Liver (tissue), 9 donors: ENCODE data around the gene RGS3. TPM values are rescaled to one million over a fixed set of nuclear protein-coding genes. Genes with fewer than 3 reads are reported as not detected.

Source experiments
- DNase-seq: peaks from one replicate; pipeline ENCODE4 v3.0.0-alpha.2; 2017; ENCODE audit warnings: low spot score
- H3K27ac ChIP-seq, 2 donors: one replicate each; pipeline ENCODE4 v1.7.0; 2013; ENCODE audit warnings: inconsistent platforms in 2 of 2, low read length in 2 of 2, control low read depth in 1 of 2, low read depth in 1 of 2, mild to moderate bottlenecking in 1 of 2
- H3K27me3 ChIP-seq, 4 donors: one replicate each; pipeline versions ENCODE4 v1.6.1 to v1.7.0; 2013; ENCODE audit warnings: low read length in 3 of 4, inconsistent platforms in 1 of 4, mild to moderate bottlenecking in 1 of 4, moderate library complexity in 1 of 4; ENCODE audit not compliant: control insufficient read depth in 4 of 4, insufficient read depth in 4 of 4
- H3K36me3 ChIP-seq, 4 donors: one replicate each; pipeline versions ENCODE4 v1.6.1 to v1.7.0; 2013; ENCODE audit warnings: low read length in 3 of 4, mild to moderate bottlenecking in 3 of 4, low read depth in 1 of 4, moderate library complexity in 1 of 4; ENCODE audit not compliant: control insufficient read depth in 4 of 4, insufficient read depth in 3 of 4
- H3K4me1 ChIP-seq, 4 donors: one replicate each; pipeline versions ENCODE4 v1.6.1 to v1.7.0; 2013; ENCODE audit warnings: low read length in 3 of 4, mild to moderate bottlenecking in 3 of 4, moderate library complexity in 1 of 4; ENCODE audit not compliant: control insufficient read depth in 4 of 4, insufficient read depth in 4 of 4
- H3K4me3 ChIP-seq, 3 donors: one replicate each; pipeline versions ENCODE4 v1.6.1 to v1.7.0; 2013; ENCODE audit warnings: low read length in 3 of 3, control low read depth in 1 of 3, low read depth in 1 of 3, mild to moderate bottlenecking in 1 of 3
- H3K9ac ChIP-seq, 2 donors: one replicate each; pipeline ENCODE4 v1.7.0; 2013; ENCODE audit warnings: low read length in 2 of 2, mild to moderate bottlenecking in 2 of 2, moderate library complexity in 2 of 2, control low read depth in 1 of 2, low read depth in 1 of 2
- H3K9me3 ChIP-seq, 4 donors: one replicate each; pipeline versions ENCODE4 v1.6.1 to v1.7.0; 2013; ENCODE audit warnings: low read length in 3 of 4; ENCODE audit not compliant: control insufficient read depth in 4 of 4
- ATF3 ChIP-seq: IDR thresholded peaks from 2 replicates; pipeline ENCODE4 v1.6.1; 2016; ENCODE audit warnings: antibody characterized with exemption
- EGR1 ChIP-seq, 2 donors: IDR thresholded peaks; 2 replicates each; pipeline ENCODE4 v1.6.1; 2016 to 2018; ENCODE audit warnings: antibody characterized with exemption in 2 of 2, low read depth in 2 of 2
- FOXA1 ChIP-seq: IDR thresholded peaks from 2 replicates; pipeline ENCODE4 v1.6.1; 2016; ENCODE audit warnings: antibody characterized with exemption
- FOXA2 ChIP-seq: IDR thresholded peaks from 2 replicates; pipeline ENCODE4 v1.6.1; 2016; ENCODE audit warnings: antibody characterized with exemption
- GABPA ChIP-seq, 2 donors: IDR thresholded peaks in 1 of 2; conservative IDR thresholded peaks in 1 of 2; 2 replicates each; pipeline ENCODE4 v1.6.1; 2016; ENCODE audit warnings: antibody characterized with exemption in 2 of 2, mild to moderate bottlenecking in 1 of 2, moderate library complexity in 1 of 2
- HNF4A ChIP-seq, 2 donors: conservative IDR thresholded peaks; 2 replicates each; pipeline ENCODE4 v1.6.1; 2016; ENCODE audit warnings: antibody characterized with exemption in 2 of 2, mild to moderate bottlenecking in 2 of 2
- HNF4G ChIP-seq: IDR thresholded peaks from 2 replicates; pipeline ENCODE4 v1.6.1; 2016; ENCODE audit warnings: antibody characterized with exemption
- JUND ChIP-seq, 2 donors: IDR thresholded peaks; 2 replicates each; pipeline ENCODE4 v1.6.1; 2016; ENCODE audit warnings: antibody characterized with exemption in 2 of 2
- MAX ChIP-seq: IDR thresholded peaks from 2 replicates; pipeline ENCODE4 v1.6.1; 2016; ENCODE audit warnings: antibody characterized with exemption
- NR2F2 ChIP-seq: IDR thresholded peaks from 2 replicates; pipeline ENCODE4 v1.6.1; 2016; ENCODE audit warnings: antibody characterized with exemption
- RAD21 ChIP-seq, 2 donors: IDR thresholded peaks; 2 replicates each; pipeline ENCODE4 v1.6.1; 2016; ENCODE audit warnings: antibody characterized with exemption in 2 of 2, mild to moderate bottlenecking in 2 of 2
- RXRA ChIP-seq, 2 donors: IDR thresholded peaks; 2 replicates each; pipeline ENCODE4 v1.6.1; 2017 to 2018; ENCODE audit warnings: antibody characterized with exemption in 2 of 2, mild to moderate bottlenecking in 1 of 2
- SP1 ChIP-seq: IDR thresholded peaks from 2 replicates; pipeline ENCODE4 v1.6.1; 2018; ENCODE audit warnings: antibody characterized with exemption, mild to moderate bottlenecking
- TAF1 ChIP-seq: conservative IDR thresholded peaks from 2 replicates; pipeline ENCODE4 v1.6.1; 2016; ENCODE audit warnings: antibody characterized with exemption, mild to moderate bottlenecking
- YY1 ChIP-seq: IDR thresholded peaks from 2 replicates; pipeline ENCODE4 v1.6.1; 2016; ENCODE audit warnings: antibody characterized with exemption, mild to moderate bottlenecking
- WGBS: extraction: QIAGEN DNeasy Blood & Tissue Kit; methylation state at CpG from one replicate; pipeline ENCODE4 v1.1.7; 2013; 5-methylcytosine and 5-hydroxymethylcytosine counted together
- polyA plus RNA-seq, 2 donors: library from polyadenylated mRNA; stranded (reverse) in 1 of 2; unstranded in 1 of 2; fragments of 200-250 nt in 1 of 2; fragments of >200 nt in 1 of 2; fragmentation: Nextera tagmentation in 1 of 2; extraction: Ambion mirVana in 1 of 2; gene quantifications; one replicate each; pipeline versions ENCODE4 v1.2.1 to v1.2.3, GENCODE V29; 2013 to 2015
- total RNA-seq, 2 donors: library from RNA; depleted of rRNA; stranded (reverse); fragments of >200 nt; gene quantifications; one replicate each; pipeline ENCODE4 v1.2.3, GENCODE V29; 2014
- TF ChIP-seq, protein P1 (sequence below): IDR thresholded peaks from 2 replicates; pipeline ENCODE4 v1.6.1; 2016; ENCODE audit warnings: antibody characterized with exemption
- TF ChIP-seq, protein P2 (sequence below): IDR thresholded peaks from 2 replicates; pipeline ENCODE4 v1.6.1; 2016; ENCODE audit warnings: antibody characterized with exemption, mild to moderate bottlenecking
- TF ChIP-seq, protein P3 (sequence below): fragments of 150-350 bp; IDR thresholded peaks from 2 replicates; pipeline ENCODE4 v1.5.1; 2017; ENCODE audit warnings: improper control_type of control experiment, low read depth, low read length; ENCODE audit not compliant: missing input control
- donor health status: healthy.
- donor health status: healthy.
- donor health status: healthy.
- donor health status: healthy.
- donor health status: healthy.

RGS3 gene
- total and polyA plus RNA-seq, 4 donors = 13.0 to 65.0 (median 28.3) TPM

DNA sequence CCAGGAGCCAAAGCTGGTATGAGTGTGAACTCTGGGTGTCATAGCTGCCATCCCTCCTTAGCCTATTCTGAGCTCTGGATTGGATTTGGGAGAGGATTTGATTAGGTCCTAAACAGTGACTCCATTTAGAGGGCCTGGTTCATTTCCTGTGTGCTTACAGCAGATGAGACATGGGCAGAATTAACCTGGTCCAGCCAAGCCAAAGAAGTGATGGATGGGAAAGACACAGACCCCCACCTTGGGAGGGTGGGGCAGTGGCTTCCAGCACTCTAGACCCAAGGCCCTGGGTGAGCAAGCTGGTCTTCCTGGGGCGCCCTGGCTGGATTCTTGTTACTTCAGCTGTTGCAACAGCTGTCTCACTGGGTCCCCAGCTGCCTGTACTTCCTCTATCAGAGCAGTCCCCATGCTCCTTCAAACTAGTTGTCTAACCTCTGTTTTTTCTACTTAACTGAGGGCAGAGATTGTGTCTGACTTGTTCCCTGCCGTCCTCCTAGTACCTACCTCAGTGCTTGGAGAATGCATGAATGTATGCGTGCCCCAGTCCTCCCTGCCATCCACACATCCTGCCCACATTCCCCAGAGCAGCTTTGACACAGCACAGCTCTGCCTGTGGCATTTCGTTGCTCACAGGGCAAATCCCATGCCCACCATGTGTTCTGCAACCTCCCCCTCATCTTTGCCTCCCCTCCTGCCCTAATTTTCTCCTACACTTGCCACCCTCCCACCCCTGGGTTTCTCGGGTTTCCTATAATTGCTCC, 115.9 kb downstream of the RGS3 start:
- DNase-seq = no peak
- Histone ChIP-seq H3K9ac (no peak overlapping the region), H3K27me3 (no peaks in the 10 kb centered on the region), H3K9me3 (no peaks in the 10 kb centered on the region), H3K27ac (peak overlapping the region; percentile 38 to 50), H3K4me1 (peaks cover 12 to 30% (median 20%) of the 10 kb centered on the region in 4 donors), H3K4me3 (no peak overlapping the region), H3K36me3 (peaks cover 0 to 3% (median under 1%) of the 10 kb centered on the region in 4 donors)
- 80% methylated on average over 5 of the region's 5 CpGs for WGBS
- no peak for TF ChIP-seq SP1
- no peak for TF ChIP-seq JUND (IDR thresholded peaks at IDR 0.05)
- TF ChIP-seq EGR1 (IDR thresholded peaks at IDR 0.05; ENCODE audit: low read depth in 2 of 2) = no peak
- TF ChIP-seq RAD21 (IDR thresholded peaks at IDR 0.05) = no peak
- TF ChIP-seq, protein P1, sequence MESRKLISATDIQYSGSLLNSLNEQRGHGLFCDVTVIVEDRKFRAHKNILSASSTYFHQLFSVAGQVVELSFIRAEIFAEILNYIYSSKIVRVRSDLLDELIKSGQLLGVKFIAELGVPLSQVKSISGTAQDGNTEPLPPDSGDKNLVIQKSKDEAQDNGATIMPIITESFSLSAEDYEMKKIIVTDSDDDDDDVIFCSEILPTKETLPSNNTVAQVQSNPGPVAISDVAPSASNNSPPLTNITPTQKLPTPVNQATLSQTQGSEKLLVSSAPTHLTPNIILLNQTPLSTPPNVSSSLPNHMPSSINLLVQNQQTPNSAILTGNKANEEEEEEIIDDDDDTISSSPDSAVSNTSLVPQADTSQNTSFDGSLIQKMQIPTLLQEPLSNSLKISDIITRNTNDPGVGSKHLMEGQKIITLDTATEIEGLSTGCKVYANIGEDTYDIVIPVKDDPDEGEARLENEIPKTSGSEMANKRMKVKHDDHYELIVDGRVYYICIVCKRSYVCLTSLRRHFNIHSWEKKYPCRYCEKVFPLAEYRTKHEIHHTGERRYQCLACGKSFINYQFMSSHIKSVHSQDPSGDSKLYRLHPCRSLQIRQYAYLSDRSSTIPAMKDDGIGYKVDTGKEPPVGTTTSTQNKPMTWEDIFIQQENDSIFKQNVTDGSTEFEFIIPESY = no peak
- TF ChIP-seq, protein P2, sequence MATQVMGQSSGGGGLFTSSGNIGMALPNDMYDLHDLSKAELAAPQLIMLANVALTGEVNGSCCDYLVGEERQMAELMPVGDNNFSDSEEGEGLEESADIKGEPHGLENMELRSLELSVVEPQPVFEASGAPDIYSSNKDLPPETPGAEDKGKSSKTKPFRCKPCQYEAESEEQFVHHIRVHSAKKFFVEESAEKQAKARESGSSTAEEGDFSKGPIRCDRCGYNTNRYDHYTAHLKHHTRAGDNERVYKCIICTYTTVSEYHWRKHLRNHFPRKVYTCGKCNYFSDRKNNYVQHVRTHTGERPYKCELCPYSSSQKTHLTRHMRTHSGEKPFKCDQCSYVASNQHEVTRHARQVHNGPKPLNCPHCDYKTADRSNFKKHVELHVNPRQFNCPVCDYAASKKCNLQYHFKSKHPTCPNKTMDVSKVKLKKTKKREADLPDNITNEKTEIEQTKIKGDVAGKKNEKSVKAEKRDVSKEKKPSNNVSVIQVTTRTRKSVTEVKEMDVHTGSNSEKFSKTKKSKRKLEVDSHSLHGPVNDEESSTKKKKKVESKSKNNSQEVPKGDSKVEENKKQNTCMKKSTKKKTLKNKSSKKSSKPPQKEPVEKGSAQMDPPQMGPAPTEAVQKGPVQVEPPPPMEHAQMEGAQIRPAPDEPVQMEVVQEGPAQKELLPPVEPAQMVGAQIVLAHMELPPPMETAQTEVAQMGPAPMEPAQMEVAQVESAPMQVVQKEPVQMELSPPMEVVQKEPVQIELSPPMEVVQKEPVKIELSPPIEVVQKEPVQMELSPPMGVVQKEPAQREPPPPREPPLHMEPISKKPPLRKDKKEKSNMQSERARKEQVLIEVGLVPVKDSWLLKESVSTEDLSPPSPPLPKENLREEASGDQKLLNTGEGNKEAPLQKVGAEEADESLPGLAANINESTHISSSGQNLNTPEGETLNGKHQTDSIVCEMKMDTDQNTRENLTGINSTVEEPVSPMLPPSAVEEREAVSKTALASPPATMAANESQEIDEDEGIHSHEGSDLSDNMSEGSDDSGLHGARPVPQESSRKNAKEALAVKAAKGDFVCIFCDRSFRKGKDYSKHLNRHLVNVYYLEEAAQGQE = no peak
- no peak for TF ChIP-seq FOXA2
- TF ChIP-seq NR2F2 = no peak
- no peak for TF ChIP-seq TAF1
- TF ChIP-seq YY1 = no peak
- TF ChIP-seq RXRA (IDR thresholded peaks at IDR 0.05) = no peak
- TF ChIP-seq HNF4G = no peak
- no peak for TF ChIP-seq GABPA (IDR thresholded peaks at IDR 0.05 in 1 of 2, conservative IDR thresholded peaks at IDR 0.05 in 1 of 2)
- TF ChIP-seq MAX = no peak
- TF ChIP-seq FOXA1 = no peak
- TF ChIP-seq, protein P3, sequence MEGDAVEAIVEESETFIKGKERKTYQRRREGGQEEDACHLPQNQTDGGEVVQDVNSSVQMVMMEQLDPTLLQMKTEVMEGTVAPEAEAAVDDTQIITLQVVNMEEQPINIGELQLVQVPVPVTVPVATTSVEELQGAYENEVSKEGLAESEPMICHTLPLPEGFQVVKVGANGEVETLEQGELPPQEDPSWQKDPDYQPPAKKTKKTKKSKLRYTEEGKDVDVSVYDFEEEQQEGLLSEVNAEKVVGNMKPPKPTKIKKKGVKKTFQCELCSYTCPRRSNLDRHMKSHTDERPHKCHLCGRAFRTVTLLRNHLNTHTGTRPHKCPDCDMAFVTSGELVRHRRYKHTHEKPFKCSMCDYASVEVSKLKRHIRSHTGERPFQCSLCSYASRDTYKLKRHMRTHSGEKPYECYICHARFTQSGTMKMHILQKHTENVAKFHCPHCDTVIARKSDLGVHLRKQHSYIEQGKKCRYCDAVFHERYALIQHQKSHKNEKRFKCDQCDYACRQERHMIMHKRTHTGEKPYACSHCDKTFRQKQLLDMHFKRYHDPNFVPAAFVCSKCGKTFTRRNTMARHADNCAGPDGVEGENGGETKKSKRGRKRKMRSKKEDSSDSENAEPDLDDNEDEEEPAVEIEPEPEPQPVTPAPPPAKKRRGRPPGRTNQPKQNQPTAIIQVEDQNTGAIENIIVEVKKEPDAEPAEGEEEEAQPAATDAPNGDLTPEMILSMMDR = no peak
- no peak for TF ChIP-seq HNF4A (conservative IDR thresholded peaks at IDR 0.05)
- no peak for TF ChIP-seq ATF3
